Panc1 (cell line): ENCODE results near the gene ATP13A4. TPM values are rescaled to one million over a fixed set of nuclear protein-coding genes. Genes with fewer than 3 reads are reported as not detected.

Source experiments
- ATAC-seq: fragments of 200-7000 bp; cut with Tn5 transposase; 2 replicates; pipeline ENCODE4 v1.9.1; 2020; ENCODE audit warnings: mild to moderate bottlenecking, moderate library complexity
- BruUV-seq: library from RNA; stranded (reverse); fragments of 400-500 nt; replicated peaks from 2 replicates; lab custom pipeline; 2021; lab: Mats Ljungman, UMichigan
- CTCF ChIA-PET: fragments of 300-600 bp; sonication (Branson Sonifier 250); formaldehyde crosslinking; loops from one replicate; lab custom pipeline; 2022; ENCODE audit warnings: antibody characterized with exemption; lab: Charles Lee
- POLR2A ChIA-PET: fragments of 300-600 bp; sonication (Branson Sonifier 250); formaldehyde crosslinking; loops from one replicate; lab custom pipeline; 2022; ENCODE audit warnings: antibody characterized with exemption; lab: Charles Lee
- DNase-seq: peaks from one replicate; pipeline ENCODE4 v3.0.0-alpha.2; 2010; ENCODE audit warnings: low read depth, low spot score
- H3K27ac ChIP-seq: 2 replicates; pipeline ENCODE4 v1.5.1; 2011; ENCODE audit warnings: mild to moderate bottlenecking, low read length, inconsistent platforms
- H3K27me3 ChIP-seq: fragments of 200-500 bp; sonication (Bioruptor generic); 2 replicates; pipeline ENCODE4 v1.6.0; 2014; ENCODE audit warnings: low read length, inconsistent platforms; ENCODE audit not compliant: control insufficient read depth, insufficient read depth
- H3K36me3 ChIP-seq: fragments of 200-500 bp; sonication (Bioruptor generic); 2 replicates; pipeline ENCODE4 v1.5.1; 2014; ENCODE audit warnings: inconsistent platforms, mild to moderate bottlenecking, low read length, moderate library complexity; ENCODE audit not compliant: control insufficient read depth, insufficient read depth
- H3K4me1 ChIP-seq: 2 replicates; pipeline ENCODE4 v1.5.1; 2011; ENCODE audit warnings: inconsistent platforms, mild to moderate bottlenecking, low read length, moderate library complexity; ENCODE audit not compliant: control insufficient read depth, insufficient read depth
- H3K4me3 ChIP-seq, 2 experiments: 2 replicates each; pipeline ENCODE4 v1.5.1; 2011 to 2012; ENCODE audit warnings: low read depth in 2 of 2, low read length in 2 of 2, mild to moderate bottlenecking in 2 of 2, inconsistent platforms in 1 of 2, moderate library complexity in 1 of 2
- H3K9me3 ChIP-seq: fragments of 200-500 bp; sonication (Bioruptor generic); 2 replicates; pipeline ENCODE4 v1.5.1; 2014; ENCODE audit warnings: low read depth, mild to moderate bottlenecking, inconsistent platforms, low read length, moderate library complexity; ENCODE audit not compliant: control insufficient read depth, insufficient read depth
- POLR2AphosphoS5 ChIP-seq: IDR thresholded peaks from 2 replicates; pipeline ENCODE4 v1.6.1; 2012; ENCODE audit warnings: mild to moderate bottlenecking, low read depth, low read length, moderate library complexity
- SIN3A ChIP-seq: IDR thresholded peaks from 2 replicates; pipeline ENCODE4 v1.6.1; 2012; ENCODE audit warnings: low read depth, mild to moderate bottlenecking, low read length, moderate library complexity, borderline replicate concordance; ENCODE audit not compliant: insufficient read depth
- TCF7L2 ChIP-seq: IDR thresholded peaks from 2 replicates; pipeline ENCODE4 v1.6.1; 2011; ENCODE audit warnings: mild to moderate bottlenecking, low read depth, low read length, inconsistent platforms
- in situ Hi-C: cut with HindIII; loops from 2 replicates; pipeline ENCODE4 v1.10.0; 2016; ENCODE audit warnings: low sequenced_read_pairs, low pct_unique_long_range_greater_than_20kb
- intact Hi-C: fragments of 100-400 bp; cut with micrococcal nuclease; formaldehyde crosslinking; loops from one replicate; pipeline ENCODE4 v1.10.0; 2022; ENCODE audit not compliant: unreplicated experiment
- total RNA-seq: library from RNA; stranded (reverse); gene quantifications from one replicate; pipeline ENCODE4 v1.2.1, GENCODE V29; 2021; ENCODE audit not compliant: unreplicated experiment
- TF ChIP-seq, protein P1 (sequence below), 2 experiments: IDR thresholded peaks; 2 replicates each; pipeline ENCODE4 v1.6.1; 2011 to 2012; ENCODE audit warnings: low read depth in 2 of 2, control low read depth in 1 of 2, low read length in 1 of 2, mild to moderate bottlenecking in 1 of 2, moderate library complexity in 1 of 2; ENCODE audit not compliant: insufficient read depth in 1 of 2
- TF ChIP-seq, protein P2 (sequence below): fragments of 450-650 bp; IDR thresholded peaks from 2 replicates; pipeline ENCODE4 v1.5.1; 2017; ENCODE audit warnings: mild to moderate bottlenecking

Gene ATP13A4
- total RNA-seq, 1 experiment from 2014 or later = not detected

DNA sequence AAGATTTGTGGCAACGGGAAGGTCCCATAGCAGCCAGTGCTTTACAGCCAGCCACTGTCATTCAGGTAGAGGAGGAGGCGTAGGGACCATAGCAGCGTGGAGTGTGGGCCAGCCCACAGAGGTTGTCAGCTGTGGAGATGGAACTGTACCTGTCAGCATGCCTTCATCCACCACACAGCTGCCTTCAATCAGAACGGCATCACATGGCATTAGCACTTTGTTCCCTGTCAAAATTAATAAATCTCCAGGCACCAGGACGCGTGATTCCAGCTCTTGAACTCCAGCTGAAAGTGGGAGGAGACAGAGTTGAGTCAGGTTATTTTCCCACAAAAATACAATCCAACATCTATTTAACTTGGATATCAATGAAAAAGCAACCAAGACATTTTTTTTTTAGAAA lies 84.0 kb downstream of the ATP13A4 start:
- Histone ChIP-seq H3K4me1 (no peaks in the 10 kb centered on the region), H3K36me3 (no peaks in the 10 kb centered on the region), H3K4me3 (no peak overlapping the region), H3K27me3 (peaks cover 6% of the 10 kb centered on the region; the same call in 1 of the 2 replicates), H3K9me3 (no peaks in the 10 kb centered on the region), H3K27ac (no peak overlapping the region)
- ATAC-seq (no peak), DNase-seq (no peak)
- intact Hi-C loops (no loop called here), in situ Hi-C loops (no loop called here)
- TF ChIP-seq, protein P1, sequence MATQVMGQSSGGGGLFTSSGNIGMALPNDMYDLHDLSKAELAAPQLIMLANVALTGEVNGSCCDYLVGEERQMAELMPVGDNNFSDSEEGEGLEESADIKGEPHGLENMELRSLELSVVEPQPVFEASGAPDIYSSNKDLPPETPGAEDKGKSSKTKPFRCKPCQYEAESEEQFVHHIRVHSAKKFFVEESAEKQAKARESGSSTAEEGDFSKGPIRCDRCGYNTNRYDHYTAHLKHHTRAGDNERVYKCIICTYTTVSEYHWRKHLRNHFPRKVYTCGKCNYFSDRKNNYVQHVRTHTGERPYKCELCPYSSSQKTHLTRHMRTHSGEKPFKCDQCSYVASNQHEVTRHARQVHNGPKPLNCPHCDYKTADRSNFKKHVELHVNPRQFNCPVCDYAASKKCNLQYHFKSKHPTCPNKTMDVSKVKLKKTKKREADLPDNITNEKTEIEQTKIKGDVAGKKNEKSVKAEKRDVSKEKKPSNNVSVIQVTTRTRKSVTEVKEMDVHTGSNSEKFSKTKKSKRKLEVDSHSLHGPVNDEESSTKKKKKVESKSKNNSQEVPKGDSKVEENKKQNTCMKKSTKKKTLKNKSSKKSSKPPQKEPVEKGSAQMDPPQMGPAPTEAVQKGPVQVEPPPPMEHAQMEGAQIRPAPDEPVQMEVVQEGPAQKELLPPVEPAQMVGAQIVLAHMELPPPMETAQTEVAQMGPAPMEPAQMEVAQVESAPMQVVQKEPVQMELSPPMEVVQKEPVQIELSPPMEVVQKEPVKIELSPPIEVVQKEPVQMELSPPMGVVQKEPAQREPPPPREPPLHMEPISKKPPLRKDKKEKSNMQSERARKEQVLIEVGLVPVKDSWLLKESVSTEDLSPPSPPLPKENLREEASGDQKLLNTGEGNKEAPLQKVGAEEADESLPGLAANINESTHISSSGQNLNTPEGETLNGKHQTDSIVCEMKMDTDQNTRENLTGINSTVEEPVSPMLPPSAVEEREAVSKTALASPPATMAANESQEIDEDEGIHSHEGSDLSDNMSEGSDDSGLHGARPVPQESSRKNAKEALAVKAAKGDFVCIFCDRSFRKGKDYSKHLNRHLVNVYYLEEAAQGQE (IDR thresholded peaks at IDR 0.05; ENCODE audit: insufficient read depth in 1 of 2, low read depth in 2 of 2, low read length in 1 of 2) = no peak
- TF ChIP-seq, protein P2, sequence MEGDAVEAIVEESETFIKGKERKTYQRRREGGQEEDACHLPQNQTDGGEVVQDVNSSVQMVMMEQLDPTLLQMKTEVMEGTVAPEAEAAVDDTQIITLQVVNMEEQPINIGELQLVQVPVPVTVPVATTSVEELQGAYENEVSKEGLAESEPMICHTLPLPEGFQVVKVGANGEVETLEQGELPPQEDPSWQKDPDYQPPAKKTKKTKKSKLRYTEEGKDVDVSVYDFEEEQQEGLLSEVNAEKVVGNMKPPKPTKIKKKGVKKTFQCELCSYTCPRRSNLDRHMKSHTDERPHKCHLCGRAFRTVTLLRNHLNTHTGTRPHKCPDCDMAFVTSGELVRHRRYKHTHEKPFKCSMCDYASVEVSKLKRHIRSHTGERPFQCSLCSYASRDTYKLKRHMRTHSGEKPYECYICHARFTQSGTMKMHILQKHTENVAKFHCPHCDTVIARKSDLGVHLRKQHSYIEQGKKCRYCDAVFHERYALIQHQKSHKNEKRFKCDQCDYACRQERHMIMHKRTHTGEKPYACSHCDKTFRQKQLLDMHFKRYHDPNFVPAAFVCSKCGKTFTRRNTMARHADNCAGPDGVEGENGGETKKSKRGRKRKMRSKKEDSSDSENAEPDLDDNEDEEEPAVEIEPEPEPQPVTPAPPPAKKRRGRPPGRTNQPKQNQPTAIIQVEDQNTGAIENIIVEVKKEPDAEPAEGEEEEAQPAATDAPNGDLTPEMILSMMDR = no peak
- TF ChIP-seq TCF7L2 (no peak), SIN3A (no peak), POLR2AphosphoS5 (no peak)
- ChIA-PET POLR2A (interaction anchor here (0.7 kb wide), 1 partner anchor 382 kb away, joined by 3 read pairs; no protein-coding TSS in a partner anchor), CTCF (no interaction called here)
- no TSS peak for BruUV-seq

DNA sequence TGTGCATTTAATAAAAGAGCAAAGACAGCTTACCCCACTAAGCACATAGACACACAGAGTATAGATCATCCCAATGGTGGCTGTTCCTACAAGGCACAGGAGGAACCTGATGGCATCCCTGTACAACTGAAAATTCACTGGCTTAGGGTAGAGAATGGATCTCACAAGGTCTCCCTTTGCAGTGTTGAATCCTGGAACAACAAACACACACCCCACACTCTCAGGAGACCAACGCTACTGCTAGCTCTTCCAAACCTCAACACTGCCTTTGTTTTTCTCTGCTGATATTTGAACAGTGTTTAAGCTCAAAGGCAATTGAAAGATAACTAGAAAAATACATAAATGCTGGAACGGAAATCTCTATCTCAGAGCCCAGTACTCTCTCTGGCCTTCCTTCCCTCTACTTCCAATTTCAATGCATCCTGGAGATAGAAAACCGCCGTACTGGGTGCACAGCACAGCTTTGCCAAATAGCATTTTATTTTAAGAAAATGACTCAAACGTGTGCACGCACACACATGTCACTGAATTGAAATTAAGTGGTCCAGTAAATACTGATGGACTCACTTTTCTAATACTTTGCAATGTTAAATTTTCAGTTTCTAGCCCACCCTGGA lies 88.6 kb downstream of the ATP13A4 start:
- no peaks in the 10 kb centered on the region for H3K9me3 ChIP-seq
- no peak for ATAC-seq
- no peak overlapping the region for H3K4me3 ChIP-seq
- in situ Hi-C loops (no loop called here), intact Hi-C loops (no loop called here)
- ChIA-PET POLR2A (no interaction called here), CTCF (no interaction called here)
- TF ChIP-seq, protein P1 (IDR thresholded peaks at IDR 0.05; ENCODE audit: insufficient read depth in 1 of 2, low read depth in 2 of 2, low read length in 1 of 2) = no peak
- TF ChIP-seq TCF7L2 (no peak), POLR2AphosphoS5 (no peak), SIN3A (no peak)
- TF ChIP-seq, protein P2 = no peak
- H3K27ac ChIP-seq = no peak overlapping the region
- no peaks in the 10 kb centered on the region for H3K4me1 ChIP-seq
- no TSS peak for BruUV-seq
- no peak for DNase-seq
- no peaks in the 10 kb centered on the region for H3K36me3 ChIP-seq
- peaks cover 3% of the 10 kb centered on the region; the same call in 1 of the 2 replicates for H3K27me3 ChIP-seq
